IMR-90 (cell line): ENCODE data around the gene TMEM131. TPM values are rescaled to one million over a fixed set of nuclear protein-coding genes. Genes with fewer than 3 reads are reported as not detected.

ENCODE experiments used
- ATAC-seq: fragments of 200-7000 bp; cut with Tn5 transposase; 2 replicates; pipeline ENCODE4 v1.9.1; 2020; ENCODE audit warnings: low read depth, mild to moderate bottlenecking, moderate library complexity
- BruUV-seq: library from RNA; stranded (reverse); fragments of 400-500 nt; replicated peaks from 2 replicates; lab custom pipeline; 2021; lab: Mats Ljungman, UMichigan
- CTCF ChIA-PET: fragments of 300-600 bp; formaldehyde crosslinking; extraction: SDS; loops from one replicate; lab custom pipeline; 2021; ENCODE audit warnings: antibody characterized with exemption; lab: Yijun Ruan, JAX
- POLR2A ChIA-PET: fragments of 300-600 bp; sonication (Branson Sonifier 250); formaldehyde crosslinking; loops from one replicate; lab custom pipeline; 2022; ENCODE audit warnings: antibody characterized with exemption; ENCODE audit not compliant: unreplicated experiment; lab: Charles Lee
- DNase-seq: peaks from one replicate; pipeline ENCODE4 v3.0.0; 2013
- H2AFZ ChIP-seq: replicated peaks from 2 replicates; pipeline ENCODE3; 2013; ENCODE audit warnings: low read length, mild to moderate bottlenecking; ENCODE audit not compliant: poor library complexity
- H2AK5ac ChIP-seq: 2 replicates; pipeline ENCODE4 v1.6.1; 2013; ENCODE audit warnings: low read depth, low read length, inconsistent platforms
- H2AK9ac ChIP-seq: replicated peaks from 2 replicates; pipeline ENCODE3; 2013; ENCODE audit warnings: mild to moderate bottlenecking, low read depth, low read length, moderate library complexity; ENCODE audit not compliant: poor library complexity
- H2BK120ac ChIP-seq: 2 replicates; pipeline ENCODE4 v1.6.1; 2013; ENCODE audit warnings: low read depth, low read length, inconsistent platforms
- H2BK15ac ChIP-seq: 3 replicates; pipeline ENCODE4 v1.6.1; 2013; ENCODE audit warnings: low read depth, low read length, inconsistent platforms
- H2BK20ac ChIP-seq: 2 replicates; pipeline ENCODE4 v1.6.1; 2013; ENCODE audit warnings: low read depth, mild to moderate bottlenecking, inconsistent platforms, low read length, moderate library complexity
- H2BK5ac ChIP-seq: 2 replicates; pipeline ENCODE4 v1.6.1; 2013; ENCODE audit warnings: mild to moderate bottlenecking, low read depth, low read length, inconsistent platforms; ENCODE audit not compliant: poor library complexity, severe bottlenecking
- H3K14ac ChIP-seq: replicated peaks from 2 replicates; pipeline ENCODE4 v1.6.1; 2013; ENCODE audit warnings: low read depth, low read length, inconsistent platforms
- H3K18ac ChIP-seq: 2 replicates; pipeline ENCODE4 v1.6.1; 2013; ENCODE audit warnings: low read depth, low read length, control low read depth
- H3K23ac ChIP-seq: 2 replicates; pipeline ENCODE4 v1.6.1; 2013; ENCODE audit warnings: low read depth, low read length, inconsistent platforms
- H3K27ac ChIP-seq: 2 replicates; pipeline ENCODE4 v1.5.1; 2013; ENCODE audit warnings: mild to moderate bottlenecking, control low read depth, low read length; ENCODE audit not compliant: insufficient read depth
- H3K27me3 ChIP-seq: 2 replicates; pipeline ENCODE4 v1.6.1; 2013; ENCODE audit warnings: low read length; ENCODE audit not compliant: control insufficient read depth, insufficient read depth
- H3K36me3 ChIP-seq: 2 replicates; pipeline ENCODE4 v1.6.1; 2013; ENCODE audit warnings: low read length, mixed read lengths; ENCODE audit not compliant: control insufficient read depth, insufficient read depth
- H3K4ac ChIP-seq: 2 replicates; pipeline ENCODE4 v1.6.1; 2013; ENCODE audit warnings: low read depth, low read length, inconsistent platforms
- H3K4me1 ChIP-seq: 2 replicates; pipeline ENCODE4 v1.6.1; 2013; ENCODE audit warnings: low read length, mixed read lengths; ENCODE audit not compliant: control insufficient read depth, insufficient read depth
- H3K4me2 ChIP-seq: 2 replicates; pipeline ENCODE4 v1.6.1; 2013; ENCODE audit warnings: low read depth, mild to moderate bottlenecking, control low read depth, low read length, moderate library complexity
- H3K4me3 ChIP-seq: 2 replicates; pipeline ENCODE4 v1.5.1; 2013; ENCODE audit warnings: low read depth, mild to moderate bottlenecking, control low read depth, low read length, moderate library complexity; ENCODE audit not compliant: insufficient read depth
- H3K56ac ChIP-seq: 2 replicates; pipeline ENCODE4 v1.6.1; 2013; ENCODE audit warnings: low read length, inconsistent platforms; ENCODE audit not compliant: insufficient read depth; ENCODE audit errors: extremely low read depth
- H3K79me1 ChIP-seq, 2 experiments: 2 replicates each; pipeline ENCODE4 v1.6.1; 2013; ENCODE audit warnings: low read length in 2 of 2, inconsistent platforms in 1 of 2, low read depth in 1 of 2
- H3K9ac ChIP-seq: 2 replicates; pipeline ENCODE4 v1.6.1; 2013; ENCODE audit warnings: low read depth, low read length, control low read depth
- H3K9me1 ChIP-seq: 2 replicates; pipeline ENCODE4 v1.6.1; 2013; ENCODE audit warnings: low read length, inconsistent platforms; ENCODE audit not compliant: insufficient read depth
- H3K9me3 ChIP-seq: 2 replicates; pipeline ENCODE4 v1.6.1; 2013; ENCODE audit warnings: low read length; ENCODE audit not compliant: control insufficient read depth, insufficient read depth
- H4K20me1 ChIP-seq: 2 replicates; pipeline ENCODE4 v1.6.1; 2013; ENCODE audit warnings: low read length, inconsistent platforms; ENCODE audit not compliant: insufficient read depth
- H4K5ac ChIP-seq: 2 replicates; pipeline ENCODE4 v1.6.1; 2013; ENCODE audit warnings: mild to moderate bottlenecking, low read depth, low read length, control low read depth
- H4K8ac ChIP-seq, 2 experiments: 2 replicates each; pipeline ENCODE4 v1.6.1; 2013; ENCODE audit warnings: low read depth in 2 of 2, low read length in 2 of 2, control low read depth in 1 of 2, inconsistent platforms in 1 of 2
- H4K91ac ChIP-seq: 2 replicates; pipeline ENCODE4 v1.6.1; 2013; ENCODE audit warnings: low read depth, low read length, inconsistent platforms; ENCODE audit not compliant: insufficient read depth
- BHLHE40 ChIP-seq: fragments of 150-350 bp; IDR thresholded peaks from 2 replicates; pipeline ENCODE4 v1.6.1; 2016; ENCODE audit warnings: mild to moderate bottlenecking, low read depth, low read length
- CEBPB ChIP-seq: IDR thresholded peaks from 2 replicates; pipeline ENCODE4 v1.6.1; 2012; ENCODE audit warnings: low read depth, low read length, improper control_type of control experiment
- CHD1 ChIP-seq: IDR thresholded peaks from 2 replicates; pipeline ENCODE4 v1.6.1; 2012; ENCODE audit warnings: low read depth, low read length, improper control_type of control experiment
- FOS ChIP-seq: fragments of 150-350 bp; IDR thresholded peaks from 2 replicates; pipeline ENCODE4 v1.6.1; 2016; ENCODE audit warnings: low read depth, low read length
- MAFK ChIP-seq: IDR thresholded peaks from 2 replicates; pipeline ENCODE4 v1.6.1; 2012; ENCODE audit warnings: low read depth, low read length, improper control_type of control experiment
- MAZ ChIP-seq: IDR thresholded peaks from 2 replicates; pipeline ENCODE4 v1.6.1; 2012; ENCODE audit warnings: low read depth, mild to moderate bottlenecking, low read length, improper control_type of control experiment, moderate library complexity, borderline replicate concordance
- MXI1 ChIP-seq: IDR thresholded peaks from 2 replicates; pipeline ENCODE4 v1.6.1; 2012; ENCODE audit warnings: low read depth, mild to moderate bottlenecking, low read length, moderate library complexity, borderline replicate concordance
- NFE2L2 ChIP-seq: fragments of 150-350 bp; IDR thresholded peaks from 2 replicates; pipeline ENCODE4 v1.6.1; 2016; ENCODE audit warnings: low read depth, mild to moderate bottlenecking, low read length
- POLR2A ChIP-seq: IDR thresholded peaks from 2 replicates; pipeline ENCODE4 v1.6.1; 2012; ENCODE audit warnings: mild to moderate bottlenecking, low read depth, low read length
- RAD21 ChIP-seq: IDR thresholded peaks from 2 replicates; pipeline ENCODE4 v1.6.1; 2012; ENCODE audit warnings: low read length, improper control_type of control experiment
- RCOR1 ChIP-seq: IDR thresholded peaks from 2 replicates; pipeline ENCODE4 v1.6.1; 2012; ENCODE audit warnings: mild to moderate bottlenecking, low read length, improper control_type of control experiment; ENCODE audit not compliant: insufficient replicate concordance
- RFX5 ChIP-seq: IDR thresholded peaks from 2 replicates; pipeline ENCODE4 v1.8.0; 2012; ENCODE audit warnings: low read depth, mild to moderate bottlenecking, low read length, moderate library complexity
- SMC3 ChIP-seq: fragments of 150-350 bp; IDR thresholded peaks from 2 replicates; pipeline ENCODE4 v1.6.1; 2016; ENCODE audit warnings: low read depth, mild to moderate bottlenecking, antibody characterized with exemption, low read length, moderate library complexity
- dilution Hi-C: fragments of 300-500 bp; cut with HindIII; formaldehyde crosslinking; loops from one replicate; pipeline ENCODE4 v1.14.3; 2018; ENCODE audit warnings: low sequenced_read_pairs; ENCODE audit not compliant: unreplicated experiment
- in situ Hi-C: fragments of 300-500 bp; cut with MboI; formaldehyde crosslinking; loops from 3 replicates; pipeline ENCODE4 v1.14.3; 2019; ENCODE audit warnings: low sequenced_read_pairs, inconsistent platforms, mixed read lengths
- intact Hi-C: fragments of 100-400 bp; cut with micrococcal nuclease; formaldehyde crosslinking; loops from 2 replicates; pipeline ENCODE4 v1.10.0; 2022
- polyA plus RNA-seq, 3 experiments: library from polyadenylated mRNA; depleted of rRNA; stranded (reverse); fragments of >200 nt; gene quantifications; 2 replicates each; pipeline ENCODE4 v1.2.3, GENCODE V29; 2012; ENCODE audit warnings: low replicate concordance in 1 of 3
- total RNA-seq: library from RNA; depleted of rRNA; stranded (reverse); fragments of >200 nt; gene quantifications from 2 replicates; pipeline ENCODE4 v1.2.3, GENCODE V29; 2012
- TF ChIP-seq, protein P1 (sequence below): fragments of 150-350 bp; IDR thresholded peaks from 2 replicates; pipeline ENCODE4 v1.6.1; 2016; ENCODE audit warnings: low read depth, mild to moderate bottlenecking, low read length, moderate library complexity, borderline replicate concordance
- TF ChIP-seq, protein P2 (sequence below): fragments of 150-350 bp; IDR thresholded peaks from 2 replicates; pipeline ENCODE4 v1.6.1; 2017; ENCODE audit warnings: mild to moderate bottlenecking, antibody characterized with exemption, low read length, low read depth

TMEM131 gene
- total and polyA plus RNA-seq, 2 of the 4 experiments (the other 2 are of a cell fraction), result 13.3 to 14.0 TPM

DNA sequence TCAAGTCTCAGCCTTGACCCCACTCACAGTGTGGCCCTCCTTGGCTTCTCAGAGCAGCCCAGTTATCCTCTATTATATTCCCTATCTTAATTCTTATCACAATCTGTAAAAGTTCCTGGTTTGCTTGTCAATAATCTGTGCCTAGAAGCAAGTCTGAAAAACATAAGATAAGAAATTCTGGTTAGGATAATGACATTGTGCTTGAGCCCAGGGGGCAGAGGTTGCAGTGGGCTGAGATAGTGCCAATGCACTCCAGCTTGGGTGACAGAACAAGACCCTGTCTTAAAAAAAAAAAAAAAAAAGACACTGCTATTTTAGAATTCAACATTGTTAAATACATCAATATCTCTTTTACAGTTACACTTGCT, 63.9 kb downstream of the TMEM131 start:
- DNase-seq, result no peak

More for the DNA sequence above, 63.9 kb downstream of the TMEM131 start:
- no TSS peak for BruUV-seq
- Histone ChIP-seq H3K9me3 (no peaks in the 10 kb centered on the region), H4K20me1 (peaks cover 38% of the 10 kb centered on the region), H2AK5ac (no peak overlapping the region), H2AFZ (no peak overlapping the region), H3K4me1 (peaks cover 6% of the 10 kb centered on the region), H3K56ac (no peak overlapping the region), H2BK120ac (no peak overlapping the region), H2AK9ac (no peak overlapping the region), H3K9me1 (peaks cover 3% of the 10 kb centered on the region), H3K4me2 (no peak overlapping the region), H3K18ac (no peak overlapping the region), H3K27ac (no peak overlapping the region), H3K23ac (no peak overlapping the region), H2BK15ac (no peak overlapping the region), H3K4ac (no peak overlapping the region), H4K5ac (no peak overlapping the region), H3K9ac (no peak overlapping the region), H3K4me3 (no peak overlapping the region), H2BK5ac (no peak overlapping the region), H3K36me3 (no peaks in the 10 kb centered on the region), H4K8ac (no peak overlapping the region), H3K14ac (no peak overlapping the region), H3K79me1 (peaks cover 23 to 48% of the 10 kb centered on the region in 2 experiments), H3K27me3 (no peaks in the 10 kb centered on the region), H4K91ac (no peak overlapping the region), H2BK20ac (no peak overlapping the region)
- TF ChIP-seq, protein P1, sequence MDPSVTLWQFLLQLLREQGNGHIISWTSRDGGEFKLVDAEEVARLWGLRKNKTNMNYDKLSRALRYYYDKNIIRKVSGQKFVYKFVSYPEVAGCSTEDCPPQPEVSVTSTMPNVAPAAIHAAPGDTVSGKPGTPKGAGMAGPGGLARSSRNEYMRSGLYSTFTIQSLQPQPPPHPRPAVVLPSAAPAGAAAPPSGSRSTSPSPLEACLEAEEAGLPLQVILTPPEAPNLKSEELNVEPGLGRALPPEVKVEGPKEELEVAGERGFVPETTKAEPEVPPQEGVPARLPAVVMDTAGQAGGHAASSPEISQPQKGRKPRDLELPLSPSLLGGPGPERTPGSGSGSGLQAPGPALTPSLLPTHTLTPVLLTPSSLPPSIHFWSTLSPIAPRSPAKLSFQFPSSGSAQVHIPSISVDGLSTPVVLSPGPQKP, result no peak
- TF ChIP-seq RFX5 (no peak), RAD21 (no peak), RCOR1 (no peak), FOS (no peak), BHLHE40 (no peak), POLR2A (no peak), CHD1 (no peak), SMC3 (no peak), NFE2L2 (no peak), MXI1 (no peak), MAZ (no peak), MAFK (no peak), CEBPB (no peak)
- TF ChIP-seq, protein P2, sequence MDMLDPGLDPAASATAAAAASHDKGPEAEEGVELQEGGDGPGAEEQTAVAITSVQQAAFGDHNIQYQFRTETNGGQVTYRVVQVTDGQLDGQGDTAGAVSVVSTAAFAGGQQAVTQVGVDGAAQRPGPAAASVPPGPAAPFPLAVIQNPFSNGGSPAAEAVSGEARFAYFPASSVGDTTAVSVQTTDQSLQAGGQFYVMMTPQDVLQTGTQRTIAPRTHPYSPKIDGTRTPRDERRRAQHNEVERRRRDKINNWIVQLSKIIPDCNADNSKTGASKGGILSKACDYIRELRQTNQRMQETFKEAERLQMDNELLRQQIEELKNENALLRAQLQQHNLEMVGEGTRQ, result no peak
- ChIA-PET CTCF (no interaction called here), POLR2A (no interaction called here)
- dilution Hi-C loops (no loop called here), intact Hi-C loops (no loop called here), in situ Hi-C loops (no loop called here)
- no peak for ATAC-seq
